ENCODE results near the gene STAU1. TPM values are rescaled to one million over a fixed set of nuclear protein-coding genes. Genes with fewer than 3 reads are reported as not detected.

The STAU1 gene
- total RNA-seq, 6 experiments from 2014 or later: 53.7 to 96.6 (median 70.4) TPM

- H3K4me1 ChIP-seq: no peaks in the 10 kb centered on the region
- H3K27ac ChIP-seq: no peak overlapping the region
- H3K36me3 ChIP-seq: peaks cover 9 to 92% (median 51%) of the 10 kb centered on the region in 4 donors
- H3K9me3 ChIP-seq: no peaks in the 10 kb centered on the region
- H3K4me3 ChIP-seq: no peak overlapping the region
- WGBS (ENCODE audit: insufficient coverage, low coverage, low lambda C conversion rate, missing lambda C conversion rate): 64% methylated on average over 2 of the region's 7 CpGs
- no peaks in the 10 kb centered on the region for H3K27me3 ChIP-seq
- intact Hi-C loops (cut with DNase I): no loop called here
- no peak for TF ChIP-seq POLR2A (IDR thresholded peaks at IDR 0.05)
- TF ChIP-seq CTCF (IDR thresholded peaks at IDR 0.05): no peak
- DNase-seq (no peak), ATAC-seq (no peak)
These were observed 68.1 kb downstream of the STAU1 start for GRCh38 chr20:49119988-49120387.

GRCh38 chr20:49118307-49118706, 69.8 kb downstream of the STAU1 start:
- Histone ChIP-seq H3K4me1 (no peaks in the 10 kb centered on the region), H3K27ac (no peak overlapping the region), H3K27me3 (no peaks in the 10 kb centered on the region), H3K36me3 (peaks cover 9 to 95% (median 52%) of the 10 kb centered on the region in 4 donors), H3K9me3 (no peaks in the 10 kb centered on the region), H3K4me3 (no peak overlapping the region)
- DNase-seq: no peak
- TF ChIP-seq POLR2A (IDR thresholded peaks at IDR 0.05): no peak
- no peak for TF ChIP-seq CTCF (IDR thresholded peaks at IDR 0.05)
- 74% methylated on average over 3 of the region's 3 CpGs for WGBS (ENCODE audit: insufficient coverage, low coverage, low lambda C conversion rate, missing lambda C conversion rate)
- intact Hi-C loops (cut with DNase I): no loop called here
- no peak for ATAC-seq

GRCh38 chr20:49115564-49115963, 72.6 kb downstream of the STAU1 start:
- Histone ChIP-seq H3K27me3 (no peaks in the 10 kb centered on the region), H3K4me3 (no peak overlapping the region), H3K9me3 (no peaks in the 10 kb centered on the region), H3K27ac (no peak overlapping the region), H3K4me1 (no peaks in the 10 kb centered on the region), H3K36me3 (peaks cover 9 to 83% (median 44%) of the 10 kb centered on the region in 4 donors)
- DNase-seq: no peak
- 61% methylated on average over 5 of the region's 7 CpGs for WGBS (ENCODE audit: insufficient coverage, low coverage, low lambda C conversion rate, missing lambda C conversion rate)
- ATAC-seq: no peak
- TF ChIP-seq CTCF (IDR thresholded peaks at IDR 0.05) (no peak), POLR2A (IDR thresholded peaks at IDR 0.05) (no peak)
- intact Hi-C loops (cut with DNase I): no loop called here

GRCh38 chr20:49112596-49113274, 75.4 kb downstream of the STAU1 start:
- no peaks in the 10 kb centered on the region for H3K9me3 ChIP-seq
- intact Hi-C loops (cut with DNase I): no loop called here
- ATAC-seq (no peak), DNase-seq (no peak)
- H3K4me3 ChIP-seq: no peak overlapping the region
- no peaks in the 10 kb centered on the region for H3K4me1 ChIP-seq
- 91% methylated on average over 9 of the region's 15 CpGs for WGBS (ENCODE audit: insufficient coverage, low coverage, low lambda C conversion rate, missing lambda C conversion rate)
- TF ChIP-seq POLR2A (IDR thresholded peaks at IDR 0.05): no peak
- TF ChIP-seq CTCF (IDR thresholded peaks at IDR 0.05): no peak
- peaks cover 8 to 65% (median 29%) of the 10 kb centered on the region in 4 donors for H3K36me3 ChIP-seq
- H3K27ac ChIP-seq: no peak overlapping the region
- no peaks in the 10 kb centered on the region for H3K27me3 ChIP-seq
